Lower leg skin (tissue), 3 donors: ENCODE measurements around the gene COG5.

Source experiments
- POLR2A ChIP-seq, 2 donors: fragments of 450-650 bp; IDR thresholded peaks; one replicate each; pipeline ENCODE4 v1.6.1; 2016 to 2017; ENCODE audit warnings: antibody characterized with exemption in 2 of 2, mild to moderate bottlenecking in 1 of 2, moderate library complexity in 1 of 2
- TF ChIP-seq, protein P1 (sequence below), 3 donors: fragments of 450-650 bp; IDR thresholded peaks; one replicate each; pipeline ENCODE4 v1.5.1; 2016; ENCODE audit warnings: antibody characterized with exemption in 3 of 3, mild to moderate bottlenecking in 3 of 3, moderate library complexity in 2 of 3

DNA sequence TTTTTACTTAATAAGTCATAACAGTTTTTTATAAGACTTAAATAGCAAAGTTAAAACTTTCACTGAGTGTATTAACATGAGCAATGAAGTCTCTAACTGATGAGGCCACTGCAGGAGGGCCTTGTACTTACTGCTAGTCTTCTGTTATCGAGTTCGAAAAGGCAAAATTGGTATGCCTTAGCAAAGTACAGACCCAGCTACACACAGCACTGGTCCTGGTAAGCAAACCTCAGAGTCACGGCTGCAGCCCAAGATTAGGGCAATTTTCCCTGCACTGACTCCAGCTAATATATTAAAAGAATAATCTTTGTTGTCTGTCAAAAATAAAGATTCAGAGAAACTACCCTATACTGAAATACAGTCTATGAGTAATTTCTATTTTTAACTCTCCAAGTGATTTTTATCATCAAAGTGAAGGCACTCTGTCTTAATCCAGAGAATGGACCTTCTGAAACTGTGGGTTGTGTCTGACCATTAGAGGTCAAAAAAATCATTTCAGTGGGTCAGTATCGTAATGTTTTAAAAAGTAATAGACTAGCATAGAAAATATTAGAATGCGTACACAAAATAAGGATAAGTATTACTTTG lies 309.2 kb downstream of the COG5 start:
- TF ChIP-seq, protein P1, sequence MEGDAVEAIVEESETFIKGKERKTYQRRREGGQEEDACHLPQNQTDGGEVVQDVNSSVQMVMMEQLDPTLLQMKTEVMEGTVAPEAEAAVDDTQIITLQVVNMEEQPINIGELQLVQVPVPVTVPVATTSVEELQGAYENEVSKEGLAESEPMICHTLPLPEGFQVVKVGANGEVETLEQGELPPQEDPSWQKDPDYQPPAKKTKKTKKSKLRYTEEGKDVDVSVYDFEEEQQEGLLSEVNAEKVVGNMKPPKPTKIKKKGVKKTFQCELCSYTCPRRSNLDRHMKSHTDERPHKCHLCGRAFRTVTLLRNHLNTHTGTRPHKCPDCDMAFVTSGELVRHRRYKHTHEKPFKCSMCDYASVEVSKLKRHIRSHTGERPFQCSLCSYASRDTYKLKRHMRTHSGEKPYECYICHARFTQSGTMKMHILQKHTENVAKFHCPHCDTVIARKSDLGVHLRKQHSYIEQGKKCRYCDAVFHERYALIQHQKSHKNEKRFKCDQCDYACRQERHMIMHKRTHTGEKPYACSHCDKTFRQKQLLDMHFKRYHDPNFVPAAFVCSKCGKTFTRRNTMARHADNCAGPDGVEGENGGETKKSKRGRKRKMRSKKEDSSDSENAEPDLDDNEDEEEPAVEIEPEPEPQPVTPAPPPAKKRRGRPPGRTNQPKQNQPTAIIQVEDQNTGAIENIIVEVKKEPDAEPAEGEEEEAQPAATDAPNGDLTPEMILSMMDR (IDR thresholded peaks at IDR 0.05) = no peak
- TF ChIP-seq POLR2A (IDR thresholded peaks at IDR 0.05) = no peak
